Fibroblast of pulmonary artery (primary cell): Measurements from ENCODE around the gene USP21.
A peak's percentile ranks its signal among the peaks of the same experiment; 100 is the strongest.

ENCODE experiments used
- DNase-seq: peaks from one replicate; pipeline ENCODE4 v3.0.0-alpha.2; 2010; ENCODE audit warnings: low read depth
- H3K4me3 ChIP-seq: replicated peaks from 2 replicates; pipeline ENCODE4 v1.5.1; 2011; ENCODE audit warnings: low read depth, mild to moderate bottlenecking, control low read depth, low read length, moderate library complexity
- CTCF ChIP-seq: IDR thresholded peaks from 2 replicates; pipeline ENCODE4 v1.5.1; 2011; ENCODE audit warnings: mild to moderate bottlenecking, control low read depth, low read length, inconsistent platforms; ENCODE audit errors: missing control alignments

Gene USP21

GRCh38 chr1:161137881-161138280 lies 21.4 kb upstream of the USP21 start:
- no peak for DNase-seq
- H3K4me3 ChIP-seq, result no peak overlapping the region
- no peak for TF ChIP-seq CTCF

GRCh38 chr1:161138431-161138830 lies 20.9 kb upstream of the USP21 start:
- DNase-seq, result no peak
- no peak for TF ChIP-seq CTCF

GRCh38 chr1:161139766-161140165 lies 19.5 kb upstream of the USP21 start:
- DNase-seq, result peak; percentile 74
- H3K4me3 ChIP-seq, result no peak overlapping the region
- peak; percentile 56 for TF ChIP-seq CTCF

More at GRCh38 chr1:161138431-161138830, 20.9 kb upstream of the USP21 start:
- H3K4me3 ChIP-seq, result no peak overlapping the region

- no peak overlapping the region for H3K4me3 ChIP-seq
- DNase-seq, result no peak
- TF ChIP-seq CTCF, result no peak
Measured at GRCh38 chr1:161140755-161141400, 18.4 kb upstream of the USP21 start.

- no peak for DNase-seq
- H3K4me3 ChIP-seq, result no peak overlapping the region
- TF ChIP-seq CTCF, result no peak
Measured at GRCh38 chr1:161145832-161146231, 13.5 kb upstream of the USP21 start.

GRCh38 chr1:161153176-161153575 lies 6.1 kb upstream of the USP21 start:
- H3K4me3 ChIP-seq, result peak overlapping the region; percentile 99
- no peak for TF ChIP-seq CTCF
- DNase-seq, result no peak
